Cardiac muscle cell (in vitro differentiated cells and primary cell): ENCODE measurements around the gene SLC26A6. TPM values are rescaled to one million over a fixed set of nuclear protein-coding genes. Genes with fewer than 3 reads are reported as not detected.

Source experiments
- DNase-seq, 2 donors: peaks; one replicate each; pipeline versions ENCODE4 v3.0.0 to v3.0.0-alpha.2; 2010 to 2017; ENCODE audit warnings: low read depth in 1 of 2, low spot score in 1 of 2
- H3K27ac ChIP-seq: fragments of 200-600 bp; sonication (generic); 2 replicates; pipeline ENCODE4 v1.5.1; 2016
- H3K27me3 ChIP-seq: fragments of 200-600 bp; sonication (generic); 2 replicates; pipeline ENCODE4 v1.6.0; 2016; ENCODE audit warnings: control low read depth
- H3K36me3 ChIP-seq: fragments of 200-600 bp; sonication (generic); 2 replicates; pipeline ENCODE4 v1.5.1; 2016; ENCODE audit warnings: control low read depth
- H3K4me1 ChIP-seq: fragments of 200-600 bp; sonication (generic); 2 replicates; pipeline ENCODE4 v1.8.1; 2017; ENCODE audit warnings: low read depth, mild to moderate bottlenecking, mixed run types
- H3K4me3 ChIP-seq: fragments of 200-600 bp; sonication (generic); 2 replicates; pipeline ENCODE4 v1.5.1; 2016; ENCODE audit warnings: mild to moderate bottlenecking
- H3K9me3 ChIP-seq: fragments of 200-600 bp; sonication (generic); 2 replicates; pipeline ENCODE4 v1.5.1; 2017; ENCODE audit warnings: low read depth, mild to moderate bottlenecking, control low read depth
- CTCF ChIP-seq: IDR thresholded peaks from 2 replicates; pipeline ENCODE4 v1.5.1; 2012; ENCODE audit warnings: low read depth, mild to moderate bottlenecking, low read length
- polyA plus RNA-seq: library from polyadenylated mRNA; unstranded; fragments of >200 nt; fragmentation: Nextera tagmentation; extraction: Ambion mirVana; gene quantifications from 2 replicates; pipeline ENCODE4 v1.2.1, GENCODE V29; 2016
- total RNA-seq: library from RNA; depleted of rRNA; stranded (reverse); fragments of >200 nt; gene quantifications from 2 replicates; pipeline ENCODE4 v1.2.3, GENCODE V29; 2016

SLC26A6 gene
- total and polyA plus RNA-seq, 2 experiments from 2014 or later: 68.1 to 87.4 TPM

- TF ChIP-seq CTCF: peak; percentile 66
- Histone ChIP-seq H3K4me3 (peak within 1 kb of the TSS; percentile 95), H3K9me3 (no peaks in the 10 kb centered on the region), H3K27ac (peak within 1 kb of the TSS; percentile 95), H3K4me1 (peaks cover 7% of the 10 kb centered on the region), H3K36me3 (peaks cover 24% of the 10 kb centered on the region), H3K27me3 (peaks cover 8% of the 10 kb centered on the region)
- peak; percentile 96 for DNase-seq
Measured at GRCh38 chr3:48609088-48610005, 25.9 kb downstream of the SLC26A6 start, which contains the start of gene UQCRC1. UQCRC1 (minus strand) TSS chr3:48609646; CDS start chr3:48609620, 26 bp downstream.

- Histone ChIP-seq H3K27ac (no peak overlapping the region), H3K9me3 (no peaks in the 10 kb centered on the region), H3K27me3 (peaks cover 8% of the 10 kb centered on the region), H3K4me3 (no peak overlapping the region), H3K4me1 (peaks cover 7% of the 10 kb centered on the region), H3K36me3 (peaks cover 41% of the 10 kb centered on the region)
- TF ChIP-seq CTCF: no peak
- peak in 1 of 2 donors; percentile 7 for DNase-seq
Measured at GRCh38 chr3:48607519-48607918, 27.7 kb downstream of the SLC26A6 start.

GRCh38 chr3:48601622-48601994, 33.7 kb downstream of the SLC26A6 start:
- peaks cover 6% of the 10 kb centered on the region for H3K4me1 ChIP-seq
- no peak for DNase-seq
- no peak for TF ChIP-seq CTCF
- no peaks in the 10 kb centered on the region for H3K27me3 ChIP-seq
- no peak overlapping the region for H3K27ac ChIP-seq
- no peak overlapping the region for H3K4me3 ChIP-seq
- peaks cover 61% of the 10 kb centered on the region for H3K36me3 ChIP-seq
- no peaks in the 10 kb centered on the region for H3K9me3 ChIP-seq

- Histone ChIP-seq H3K27me3 (no peaks in the 10 kb centered on the region), H3K36me3 (peaks cover 57% of the 10 kb centered on the region), H3K9me3 (no peaks in the 10 kb centered on the region), H3K4me1 (peaks cover 6% of the 10 kb centered on the region), H3K27ac (no peak overlapping the region), H3K4me3 (no peak overlapping the region)
- no peak for TF ChIP-seq CTCF
- no peak for DNase-seq
Measured at GRCh38 chr3:48600711-48601621, 34.3 kb downstream of the SLC26A6 start.

GRCh38 chr3:48599509-48600285, 35.6 kb downstream of the SLC26A6 start:
- no peak for DNase-seq
- Histone ChIP-seq H3K9me3 (no peaks in the 10 kb centered on the region), H3K27me3 (no peaks in the 10 kb centered on the region), H3K4me3 (no peak overlapping the region), H3K27ac (peak overlapping the region; percentile 81), H3K36me3 (peaks cover 45% of the 10 kb centered on the region), H3K4me1 (peaks cover 6% of the 10 kb centered on the region)
- no peak for TF ChIP-seq CTCF
